Panc1 (cell line): ENCODE measurements around the gene SEPHS1.

Experiments
- POLR2AphosphoS5 ChIP-seq: IDR thresholded peaks from 2 replicates; pipeline ENCODE4 v1.6.1; 2012; ENCODE audit warnings: mild to moderate bottlenecking, low read depth, low read length, moderate library complexity
- REST ChIP-seq, 2 experiments: IDR thresholded peaks; 2 replicates each; pipeline ENCODE4 v1.6.1; 2011 to 2012; ENCODE audit warnings: low read depth in 2 of 2, control low read depth in 1 of 2, low read length in 1 of 2, mild to moderate bottlenecking in 1 of 2, moderate library complexity in 1 of 2; ENCODE audit not compliant: insufficient read depth in 1 of 2
- SIN3A ChIP-seq: IDR thresholded peaks from 2 replicates; pipeline ENCODE4 v1.6.1; 2012; ENCODE audit warnings: low read depth, mild to moderate bottlenecking, low read length, moderate library complexity, borderline replicate concordance; ENCODE audit not compliant: insufficient read depth
- TCF7L2 ChIP-seq: IDR thresholded peaks from 2 replicates; pipeline ENCODE4 v1.6.1; 2011; ENCODE audit warnings: mild to moderate bottlenecking, low read depth, low read length, inconsistent platforms
- TF ChIP-seq, protein P1 (sequence below): fragments of 450-650 bp; IDR thresholded peaks from 2 replicates; pipeline ENCODE4 v1.5.1; 2017; ENCODE audit warnings: mild to moderate bottlenecking

- TF ChIP-seq POLR2AphosphoS5 (no peak), TCF7L2 (no peak), REST (IDR thresholded peaks at IDR 0.05; ENCODE audit: insufficient read depth in 1 of 2, low read depth in 2 of 2, low read length in 1 of 2) (no peak), SIN3A (no peak)
- TF ChIP-seq, protein P1, sequence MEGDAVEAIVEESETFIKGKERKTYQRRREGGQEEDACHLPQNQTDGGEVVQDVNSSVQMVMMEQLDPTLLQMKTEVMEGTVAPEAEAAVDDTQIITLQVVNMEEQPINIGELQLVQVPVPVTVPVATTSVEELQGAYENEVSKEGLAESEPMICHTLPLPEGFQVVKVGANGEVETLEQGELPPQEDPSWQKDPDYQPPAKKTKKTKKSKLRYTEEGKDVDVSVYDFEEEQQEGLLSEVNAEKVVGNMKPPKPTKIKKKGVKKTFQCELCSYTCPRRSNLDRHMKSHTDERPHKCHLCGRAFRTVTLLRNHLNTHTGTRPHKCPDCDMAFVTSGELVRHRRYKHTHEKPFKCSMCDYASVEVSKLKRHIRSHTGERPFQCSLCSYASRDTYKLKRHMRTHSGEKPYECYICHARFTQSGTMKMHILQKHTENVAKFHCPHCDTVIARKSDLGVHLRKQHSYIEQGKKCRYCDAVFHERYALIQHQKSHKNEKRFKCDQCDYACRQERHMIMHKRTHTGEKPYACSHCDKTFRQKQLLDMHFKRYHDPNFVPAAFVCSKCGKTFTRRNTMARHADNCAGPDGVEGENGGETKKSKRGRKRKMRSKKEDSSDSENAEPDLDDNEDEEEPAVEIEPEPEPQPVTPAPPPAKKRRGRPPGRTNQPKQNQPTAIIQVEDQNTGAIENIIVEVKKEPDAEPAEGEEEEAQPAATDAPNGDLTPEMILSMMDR: no peak
Measured at GRCh38 chr10:13383399-13383761, 35.3 kb upstream of the SEPHS1 start.
